Measurements from ENCODE around the gene CSNK1D.

DNA sequence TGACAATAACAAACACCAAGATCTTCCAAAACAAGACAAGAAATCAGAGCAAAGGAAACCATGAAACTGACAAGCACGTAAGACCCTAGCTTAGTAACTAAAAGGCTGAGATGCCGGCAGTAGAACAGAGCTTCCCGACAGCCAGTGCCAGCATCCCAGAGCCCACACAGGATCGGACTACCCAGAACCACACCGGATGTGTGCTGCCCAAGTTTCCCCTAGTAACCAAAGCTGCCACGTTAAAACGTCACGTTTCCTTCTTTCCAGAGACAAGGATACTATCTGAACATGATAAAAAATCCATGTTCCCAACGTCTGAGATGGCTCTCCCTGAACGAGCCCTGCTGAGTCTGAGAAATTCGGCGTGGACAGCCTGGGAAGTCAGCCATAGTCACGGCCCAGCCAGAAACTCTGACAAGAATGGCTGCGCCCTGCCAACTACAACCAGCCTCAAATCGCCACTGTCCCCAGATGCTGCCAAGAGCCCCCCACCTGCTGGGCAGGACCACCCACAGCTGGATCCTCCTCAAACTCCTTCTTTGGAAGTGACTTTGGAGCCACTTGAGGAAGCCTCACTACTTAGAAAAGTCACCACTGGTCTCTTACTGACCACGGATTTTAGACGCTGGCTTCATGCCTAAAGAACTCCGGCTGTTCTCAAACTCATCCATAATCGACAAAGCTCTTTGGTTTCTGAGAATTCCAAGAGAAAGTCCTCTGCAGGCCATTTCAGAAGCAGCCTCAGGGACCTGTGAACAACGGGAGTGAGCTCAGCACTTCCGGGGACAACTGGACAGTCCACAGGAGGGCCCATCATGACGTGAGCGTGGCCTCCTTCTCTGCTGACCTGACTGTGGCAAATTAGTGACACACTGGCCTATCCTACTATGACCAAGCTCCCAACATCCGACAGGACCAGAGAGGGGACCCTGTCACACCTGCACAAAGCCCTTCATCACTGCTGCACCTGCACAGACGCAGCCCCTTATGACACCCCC is 77.5 kb downstream of the CSNK1D start:
- TF ChIP-seq, protein P1, sequence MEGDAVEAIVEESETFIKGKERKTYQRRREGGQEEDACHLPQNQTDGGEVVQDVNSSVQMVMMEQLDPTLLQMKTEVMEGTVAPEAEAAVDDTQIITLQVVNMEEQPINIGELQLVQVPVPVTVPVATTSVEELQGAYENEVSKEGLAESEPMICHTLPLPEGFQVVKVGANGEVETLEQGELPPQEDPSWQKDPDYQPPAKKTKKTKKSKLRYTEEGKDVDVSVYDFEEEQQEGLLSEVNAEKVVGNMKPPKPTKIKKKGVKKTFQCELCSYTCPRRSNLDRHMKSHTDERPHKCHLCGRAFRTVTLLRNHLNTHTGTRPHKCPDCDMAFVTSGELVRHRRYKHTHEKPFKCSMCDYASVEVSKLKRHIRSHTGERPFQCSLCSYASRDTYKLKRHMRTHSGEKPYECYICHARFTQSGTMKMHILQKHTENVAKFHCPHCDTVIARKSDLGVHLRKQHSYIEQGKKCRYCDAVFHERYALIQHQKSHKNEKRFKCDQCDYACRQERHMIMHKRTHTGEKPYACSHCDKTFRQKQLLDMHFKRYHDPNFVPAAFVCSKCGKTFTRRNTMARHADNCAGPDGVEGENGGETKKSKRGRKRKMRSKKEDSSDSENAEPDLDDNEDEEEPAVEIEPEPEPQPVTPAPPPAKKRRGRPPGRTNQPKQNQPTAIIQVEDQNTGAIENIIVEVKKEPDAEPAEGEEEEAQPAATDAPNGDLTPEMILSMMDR (IDR thresholded peaks at IDR 0.05 in 2 of 3, conservative IDR thresholded peaks at IDR 0.05 in 1 of 3; ENCODE audit: control insufficient read depth in 2 of 3, extremely low read depth in 1 of 3, insufficient read depth in 1 of 3, low read depth in 3 of 3, low read length in 3 of 3), result no peak
- TF ChIP-seq CHD2 (IDR thresholded peaks at IDR 0.05; ENCODE audit: borderline replicate concordance, low read depth, low read length) (no peak), JUNB (IDR thresholded peaks at IDR 0.05) (no peak), FOXM1 (IDR thresholded peaks at IDR 0.05; ENCODE audit: low read depth, low read length) (no peak), BRCA1 (IDR thresholded peaks at IDR 0.05; ENCODE audit: low read depth, low read length) (no peak)

Data from GM12878 (cell line).